NCI-H2196 (cell line): ENCODE data around the gene ATP6V0A1.
"Not testable (repeated sequence)": the region's sequence is repeated elsewhere in the genome, so short reads cannot be mapped to it uniquely, and the experiment has no call there.

Source experiments
- DNase-seq: peaks from one replicate; lab custom pipeline; 2025; ENCODE audit not compliant: unreplicated experiment; lab: John Stamatoyannopoulos, UW

Gene ATP6V0A1

DNA sequence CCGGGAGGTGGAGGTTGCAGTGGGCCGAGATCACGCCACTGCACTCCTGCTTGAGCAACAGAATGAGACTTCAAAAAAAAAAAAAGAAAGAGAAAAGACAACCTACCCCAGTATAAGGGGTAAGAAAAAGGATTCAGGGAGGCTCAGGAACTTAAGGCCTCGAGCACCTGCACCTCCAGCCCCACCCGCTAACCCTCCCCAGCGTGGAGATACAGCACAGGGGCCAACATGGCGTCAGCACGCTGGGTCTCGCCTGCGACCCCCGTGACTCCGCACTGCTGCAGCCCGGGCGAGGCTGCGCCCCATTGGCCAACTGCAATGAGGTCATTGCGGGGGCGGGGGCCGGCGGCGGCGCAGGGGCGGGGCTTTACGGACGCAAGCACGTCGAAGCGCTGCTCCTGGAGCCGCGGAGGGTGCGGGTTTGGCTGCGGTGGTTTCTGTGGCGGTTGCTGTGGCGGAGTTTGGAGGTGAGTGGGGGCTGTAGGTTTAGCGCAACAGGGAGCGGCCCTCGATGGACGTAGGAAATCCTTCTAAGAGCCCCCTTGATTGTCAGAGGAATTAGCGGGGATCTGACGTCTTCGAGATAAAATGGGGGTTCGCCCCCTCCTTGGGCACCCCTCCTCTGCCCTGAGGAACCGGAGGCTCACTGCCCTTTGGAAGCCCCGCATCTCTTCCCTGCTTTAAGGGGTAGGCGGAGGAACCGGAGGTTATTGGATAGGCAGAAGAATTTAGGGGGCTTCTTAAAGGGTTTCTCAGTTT, at the start of gene ATP6V0A1:
TSS of gene ATP6V0A1 (plus strand) at position 382 of the 759 bp plus-strand sequence. CDS start 2,017 bp downstream, outside the sequence.
- peak; percentile 80 for DNase-seq

DNA sequence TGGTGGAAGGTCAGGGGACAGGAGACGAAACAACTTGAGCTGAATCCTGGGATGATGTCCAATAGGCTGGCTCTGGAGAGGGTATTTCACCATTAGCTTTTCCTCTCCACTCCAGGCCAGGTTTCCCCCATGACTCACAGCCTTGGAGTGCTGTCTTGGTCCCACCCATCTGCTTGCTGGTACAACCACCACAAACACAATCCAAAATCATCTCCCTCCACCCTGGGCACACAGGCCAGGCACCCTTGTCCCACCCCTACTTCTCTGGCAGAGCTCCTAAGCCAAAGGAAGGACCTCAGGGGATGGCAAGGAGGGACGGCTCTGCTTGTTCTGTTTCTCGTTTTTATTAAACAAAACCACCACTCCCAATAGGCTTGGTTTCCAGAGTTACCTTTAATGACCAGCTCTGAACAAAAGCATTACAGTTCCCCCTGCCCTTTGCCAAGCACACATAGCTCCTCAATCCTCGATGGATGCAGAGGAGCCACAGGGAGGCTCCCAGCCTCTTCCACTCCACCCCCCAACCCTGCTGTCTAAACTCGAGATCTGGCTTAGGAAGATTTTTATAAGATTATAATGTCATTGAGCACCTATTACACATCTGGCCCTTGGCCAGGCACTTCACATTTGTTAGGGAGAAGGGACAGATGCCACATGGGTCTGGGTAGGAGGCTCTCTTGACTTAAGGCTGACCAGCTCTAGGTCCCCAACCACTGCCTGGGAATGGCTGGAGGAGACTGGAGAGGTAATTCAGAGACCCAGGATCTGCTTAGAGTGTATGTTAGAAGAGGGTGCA, 49.0 kb upstream of the ATP6V0A1 start:
- no peak for DNase-seq

DNA sequence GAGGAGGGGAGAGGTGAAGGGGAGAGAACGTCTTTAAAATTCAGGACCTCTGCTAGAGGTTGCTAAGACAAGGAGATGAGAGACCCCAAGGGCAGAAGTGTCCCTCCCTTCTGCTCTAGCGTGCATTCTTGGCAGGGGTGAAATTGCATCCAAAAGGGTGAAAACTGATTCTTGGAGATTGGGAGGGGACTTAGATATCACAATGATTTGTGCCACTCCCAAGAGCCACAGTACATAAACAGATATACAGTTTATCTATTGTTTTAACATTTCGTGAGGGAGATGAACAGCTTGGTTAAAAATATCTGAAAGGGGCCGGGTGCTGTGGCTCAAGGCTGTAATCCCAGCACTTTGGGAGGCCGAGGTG, 48.4 kb upstream of the ATP6V0A1 start:
- DNase-seq, result no peak

DNA sequence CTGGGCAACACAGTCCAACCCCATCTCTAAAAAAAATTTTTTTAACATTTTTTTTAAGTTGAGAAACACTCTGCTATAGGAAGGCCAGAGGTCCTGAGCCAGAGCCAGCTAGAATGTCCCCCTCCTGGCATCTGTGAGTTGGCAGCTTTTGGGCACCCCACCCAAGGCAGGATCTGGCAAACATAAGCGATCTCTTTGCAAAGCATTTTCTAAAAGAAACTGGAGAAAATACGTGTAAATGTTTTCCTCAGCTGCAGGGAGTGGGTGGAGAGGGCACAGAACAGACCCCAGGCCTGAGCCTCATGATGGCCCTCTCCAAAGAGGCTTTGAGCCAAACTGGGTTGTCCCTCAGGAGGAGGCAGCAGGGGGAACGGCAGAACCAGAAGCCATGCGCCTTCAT, 47.3 kb upstream of the ATP6V0A1 start:
- no peak for DNase-seq

DNA sequence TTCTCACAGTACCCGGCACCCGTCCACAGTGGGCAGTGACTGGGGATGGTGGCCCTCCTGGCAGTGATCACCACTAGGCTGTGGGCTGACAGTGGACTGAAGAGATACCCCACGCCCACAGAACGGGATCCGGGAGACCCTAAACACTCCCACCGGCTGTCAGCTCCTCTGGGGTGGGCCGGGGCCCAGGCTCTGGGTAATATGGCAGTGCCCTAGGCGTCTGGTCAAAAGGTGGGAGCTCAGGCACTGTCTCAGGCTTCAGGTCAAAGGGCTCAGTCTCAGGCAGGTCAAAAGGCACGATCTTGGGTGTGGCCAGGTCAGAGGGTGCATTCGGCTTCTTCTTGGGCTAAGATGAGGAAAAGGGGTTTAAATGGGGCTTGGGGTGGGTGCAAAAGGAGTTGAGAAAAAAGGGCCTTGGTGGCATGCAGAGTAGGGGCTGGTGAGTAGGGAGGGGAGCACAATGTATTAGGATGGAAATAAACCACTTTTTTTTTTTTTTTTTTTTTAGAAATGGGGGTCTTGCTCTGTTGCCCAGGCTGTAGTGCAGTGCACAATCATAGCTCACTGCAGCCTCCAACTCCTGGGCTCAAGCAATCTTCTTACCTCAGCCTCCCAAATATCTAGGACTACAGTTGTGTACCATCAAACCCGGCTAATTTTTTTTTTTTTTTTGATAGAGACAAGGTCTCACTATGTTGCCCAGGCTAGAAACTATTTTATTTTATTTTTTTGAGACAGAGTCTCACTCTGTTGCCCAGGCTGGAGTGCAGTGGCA, 46.6 kb upstream of the ATP6V0A1 start:
- DNase-seq, result no peak

DNA sequence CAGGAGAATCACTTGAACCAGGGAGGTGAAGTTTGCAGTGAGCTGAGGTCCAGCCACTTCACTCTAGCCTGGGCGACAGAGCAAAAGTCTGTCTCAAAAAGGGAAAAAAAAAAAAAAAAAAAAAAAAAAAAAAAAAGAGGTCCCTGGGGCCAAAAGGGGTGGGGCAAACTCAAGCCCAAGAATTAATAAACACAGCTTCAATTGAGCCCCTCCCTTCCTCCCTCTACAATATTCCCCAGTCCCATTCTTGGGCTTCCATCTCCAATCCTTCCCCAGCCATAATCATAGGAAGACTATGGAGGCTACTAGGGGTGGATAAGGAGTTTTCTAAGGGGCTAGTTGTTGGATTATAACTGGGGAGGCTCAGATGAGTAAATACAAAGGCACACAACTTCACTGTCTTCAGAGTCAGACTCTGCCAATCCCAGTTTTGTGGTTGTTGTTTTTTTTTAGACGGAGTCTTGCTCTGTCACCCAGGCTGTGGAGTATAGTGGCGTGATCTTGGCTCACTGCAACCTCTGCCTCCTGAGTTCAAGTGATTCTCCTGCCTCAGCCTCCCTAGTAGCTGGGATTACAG, 45.1 kb upstream of the ATP6V0A1 start:
- DNase-seq, result no peak

DNA sequence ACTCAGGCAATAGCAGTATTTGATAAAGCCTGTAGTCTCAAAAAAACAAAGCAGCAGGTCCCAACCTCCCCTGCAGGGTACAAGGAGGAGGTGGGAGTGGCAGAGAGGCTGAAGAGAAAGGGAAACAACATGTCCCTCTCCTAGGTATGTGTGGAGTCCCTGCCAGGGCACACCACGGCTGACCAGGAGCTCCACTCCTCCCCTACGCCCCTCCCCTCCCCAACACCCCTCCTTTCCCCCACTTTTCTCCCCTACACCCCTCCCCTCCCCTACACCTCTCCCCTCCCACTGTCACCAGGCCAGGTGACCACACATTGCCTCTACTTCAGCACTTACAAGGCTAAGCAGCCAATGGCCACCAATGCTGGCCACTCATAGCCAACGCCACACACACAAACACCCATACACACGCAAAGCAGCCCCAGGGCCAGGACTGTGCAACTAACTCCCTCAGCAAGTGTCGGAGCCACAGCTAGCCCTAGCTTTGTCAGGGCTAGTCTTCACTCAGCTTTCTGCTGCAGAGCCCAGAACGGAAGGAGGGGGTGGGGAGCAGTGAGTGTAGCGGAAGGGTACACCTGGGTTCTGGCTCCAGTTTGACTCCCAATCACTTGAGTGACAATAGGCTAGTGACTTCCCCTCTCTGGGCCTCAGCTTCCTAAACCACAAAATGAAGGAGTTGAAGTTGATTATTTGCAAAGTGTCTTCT, 43.8 kb upstream of the ATP6V0A1 start:
- DNase-seq, result no peak

DNA sequence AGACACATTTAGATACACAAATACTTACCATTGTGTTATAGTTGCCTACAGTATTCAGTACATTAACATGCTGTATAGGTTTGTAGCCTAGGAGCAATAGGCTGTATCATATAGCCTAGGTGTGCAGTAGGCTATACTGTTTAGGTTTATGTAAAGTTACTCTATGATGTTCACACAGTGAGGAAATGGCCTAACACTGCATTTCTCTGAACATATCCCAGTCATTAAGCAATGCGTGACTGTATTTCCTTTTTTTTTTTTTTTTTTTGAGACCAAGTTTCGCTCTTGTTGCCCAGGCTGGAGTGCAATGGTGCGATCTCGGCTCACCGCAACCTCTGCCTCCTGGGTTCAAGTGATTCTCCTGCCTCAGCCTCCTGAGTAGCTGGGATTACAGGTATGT, 40.7 kb upstream of the ATP6V0A1 start:
- DNase-seq, result not testable (repeated sequence)

DNA sequence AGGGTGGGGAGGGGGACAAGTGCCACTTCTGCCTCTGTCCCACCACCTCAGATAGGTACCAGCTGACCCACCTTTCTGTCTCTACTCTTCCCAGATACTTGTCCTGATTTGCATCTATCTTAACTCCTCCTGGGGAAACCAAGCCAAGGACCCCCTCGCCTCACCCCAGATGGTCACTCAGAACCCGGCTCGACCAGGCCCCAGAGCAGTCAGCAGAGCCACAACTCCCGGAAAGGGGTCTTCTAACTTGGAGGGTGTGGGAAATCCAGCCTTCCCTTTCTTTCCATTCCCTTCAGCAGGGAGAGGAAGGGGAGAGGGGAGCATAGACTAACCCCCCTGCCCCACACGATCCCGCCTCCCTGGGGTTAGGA, 37.6 kb upstream of the ATP6V0A1 start:
- DNase-seq, result no peak

DNA sequence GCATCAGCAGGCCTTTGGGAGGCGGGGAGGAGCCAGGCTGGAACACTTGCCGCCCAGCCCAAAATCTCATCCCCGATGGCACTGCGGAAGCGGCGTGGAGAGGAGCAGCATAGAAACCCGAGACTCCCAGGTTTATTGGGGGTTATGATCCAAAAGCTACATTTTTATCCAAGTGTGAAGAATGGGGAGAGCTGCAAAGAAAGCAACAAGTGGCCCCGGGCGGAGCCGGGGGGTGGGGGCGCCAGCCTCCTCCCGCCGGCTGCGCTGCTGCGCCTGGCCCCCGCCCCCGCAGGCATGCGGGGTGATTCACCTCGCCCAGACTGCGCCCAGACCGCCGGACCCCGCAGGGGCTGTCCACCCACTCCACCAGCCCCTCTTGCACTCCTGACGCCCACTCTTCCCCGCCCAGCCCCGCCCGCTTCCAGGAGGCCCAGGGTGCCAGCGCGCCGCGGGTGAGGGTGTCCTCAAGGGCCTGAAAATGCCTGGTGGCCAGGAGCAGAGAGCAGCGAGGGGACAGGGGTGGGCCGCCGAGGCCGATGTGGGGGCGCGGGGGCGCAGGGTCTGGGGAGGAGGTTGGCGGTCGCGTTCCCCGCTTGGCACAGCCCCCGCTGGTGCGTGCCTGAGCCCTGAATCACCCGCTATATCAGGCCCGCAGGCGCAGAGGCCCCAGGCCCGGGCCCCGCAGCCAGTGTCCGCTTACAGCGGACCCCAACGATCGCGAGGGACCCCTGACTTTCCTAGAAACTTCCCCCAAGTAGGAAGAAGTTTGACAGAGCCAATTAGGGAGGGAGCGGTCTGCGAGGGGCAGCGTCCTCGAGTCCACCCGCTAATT, 37.0 kb upstream of the ATP6V0A1 start:
- no peak for DNase-seq

DNA sequence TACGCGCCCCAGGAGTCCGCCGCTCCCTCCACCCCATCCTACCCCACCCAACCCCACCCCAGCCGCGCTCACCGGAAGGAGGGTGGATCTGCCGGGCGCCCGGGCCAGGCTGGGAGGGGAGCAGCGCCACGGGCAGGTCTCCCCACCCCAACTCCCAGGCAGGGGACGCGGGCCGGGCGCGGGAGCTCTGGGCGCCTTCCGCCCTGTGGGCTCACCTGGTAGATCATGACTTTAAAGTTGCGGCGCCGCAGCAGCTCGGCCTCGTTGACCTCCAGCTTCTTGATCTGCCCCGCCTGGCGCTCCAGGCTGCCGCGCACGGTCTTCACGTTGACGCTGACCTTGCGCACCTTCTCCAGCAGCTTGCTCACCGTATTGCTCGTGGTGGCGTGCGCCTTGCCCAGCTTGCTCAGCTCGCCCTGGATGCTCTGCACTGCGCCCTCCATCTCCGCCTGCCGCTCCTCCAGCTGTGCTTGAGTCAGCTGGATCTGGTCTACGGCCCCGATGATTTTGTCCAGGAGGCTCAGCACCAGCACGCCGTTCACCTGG, 36.2 kb upstream of the ATP6V0A1 start:
- DNase-seq, result peak; percentile 15

DNA sequence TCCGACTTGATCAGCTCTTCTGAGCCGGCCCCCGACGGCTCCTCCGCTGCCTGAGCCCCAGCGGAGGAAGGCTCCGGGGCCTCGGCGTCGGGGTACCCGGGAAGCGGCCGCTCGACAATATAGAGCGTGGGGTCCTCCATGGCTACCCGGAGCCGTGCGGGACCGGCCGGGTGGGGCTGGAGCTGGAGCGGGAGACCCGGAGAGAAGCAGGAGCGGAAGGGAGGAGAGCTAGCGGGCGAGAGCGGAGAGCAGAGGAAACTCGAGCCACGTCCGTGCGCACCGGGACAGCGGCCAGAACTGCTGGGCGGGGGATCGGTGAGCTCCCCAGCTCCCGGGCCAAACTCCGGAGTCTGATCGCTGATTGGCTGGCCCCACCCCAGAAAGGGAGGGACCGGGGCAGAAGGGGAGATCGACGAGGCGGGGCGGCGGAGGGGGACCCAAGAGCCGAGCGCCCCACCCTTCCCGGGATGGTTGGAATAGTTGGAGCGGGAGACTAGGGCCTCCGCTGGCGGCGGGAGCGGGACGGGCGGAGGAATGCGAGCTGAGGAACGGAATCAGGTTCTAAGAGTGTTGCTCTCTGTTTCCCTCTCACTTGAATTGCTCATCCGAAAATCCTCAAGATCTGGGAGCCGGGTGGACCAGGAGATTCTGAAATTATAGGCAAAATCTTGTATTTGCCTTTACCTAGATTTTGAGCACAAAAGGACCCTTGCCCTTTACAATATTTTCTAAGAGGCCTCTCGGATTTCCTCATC, 35.5 kb upstream of the ATP6V0A1 start, which contains the start of gene CAVIN1:
TSS of gene CAVIN1 (minus strand) at position 299 of the 755 bp plus-strand sequence. CDS start at position 140, 159 bp downstream.
- peak; percentile 70 for DNase-seq

DNA sequence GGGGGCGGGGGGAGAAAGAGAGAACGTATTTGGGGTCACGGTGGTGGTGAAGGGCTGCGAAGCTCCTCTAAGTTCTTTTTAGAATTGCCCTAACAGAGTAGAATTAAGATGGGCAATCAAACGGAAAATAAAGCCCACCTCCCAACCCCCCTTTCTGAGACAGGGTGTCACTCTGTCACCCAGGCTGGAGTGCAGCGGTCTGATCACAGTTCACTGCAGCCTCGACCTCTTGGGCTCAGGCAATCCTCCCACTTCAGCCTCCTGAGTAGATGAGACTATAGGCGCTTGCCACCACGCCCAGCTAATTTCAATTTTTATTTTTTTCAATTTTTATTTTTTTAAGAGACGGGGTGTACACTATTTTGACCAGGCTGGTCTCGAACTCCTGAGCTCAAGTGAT, 34.9 kb upstream of the ATP6V0A1 start:
- no peak for DNase-seq

DNA sequence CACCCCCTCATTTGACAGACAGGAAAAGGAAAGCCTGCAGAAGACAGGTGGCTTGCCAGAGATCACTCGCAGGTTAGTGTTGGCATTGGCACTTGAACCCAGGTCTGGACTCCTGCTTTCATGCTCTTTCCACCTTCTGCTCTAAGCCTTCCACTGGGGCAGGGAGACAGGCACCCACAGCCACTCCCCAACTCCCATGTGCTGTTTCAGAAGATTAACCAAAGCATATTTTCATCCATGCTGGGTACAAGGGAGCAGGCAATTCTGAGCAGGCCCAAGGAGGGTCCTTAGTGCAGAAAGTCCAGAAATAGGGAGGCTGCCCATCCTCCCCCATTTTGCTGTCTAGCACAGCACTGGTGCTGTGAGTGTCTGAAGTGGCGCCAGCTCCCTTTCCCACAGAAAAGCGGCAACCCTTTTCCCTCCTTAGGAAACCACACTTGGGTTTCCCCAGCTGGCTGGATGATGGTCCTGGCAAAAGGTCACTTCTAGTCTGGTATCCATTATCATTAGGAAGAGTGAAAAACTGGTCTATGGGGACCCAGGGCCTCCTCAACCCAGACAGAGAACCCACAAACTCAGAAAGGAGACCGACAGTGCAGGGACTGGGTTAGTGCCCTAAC, 33.6 kb upstream of the ATP6V0A1 start:
- DNase-seq, result no peak

DNA sequence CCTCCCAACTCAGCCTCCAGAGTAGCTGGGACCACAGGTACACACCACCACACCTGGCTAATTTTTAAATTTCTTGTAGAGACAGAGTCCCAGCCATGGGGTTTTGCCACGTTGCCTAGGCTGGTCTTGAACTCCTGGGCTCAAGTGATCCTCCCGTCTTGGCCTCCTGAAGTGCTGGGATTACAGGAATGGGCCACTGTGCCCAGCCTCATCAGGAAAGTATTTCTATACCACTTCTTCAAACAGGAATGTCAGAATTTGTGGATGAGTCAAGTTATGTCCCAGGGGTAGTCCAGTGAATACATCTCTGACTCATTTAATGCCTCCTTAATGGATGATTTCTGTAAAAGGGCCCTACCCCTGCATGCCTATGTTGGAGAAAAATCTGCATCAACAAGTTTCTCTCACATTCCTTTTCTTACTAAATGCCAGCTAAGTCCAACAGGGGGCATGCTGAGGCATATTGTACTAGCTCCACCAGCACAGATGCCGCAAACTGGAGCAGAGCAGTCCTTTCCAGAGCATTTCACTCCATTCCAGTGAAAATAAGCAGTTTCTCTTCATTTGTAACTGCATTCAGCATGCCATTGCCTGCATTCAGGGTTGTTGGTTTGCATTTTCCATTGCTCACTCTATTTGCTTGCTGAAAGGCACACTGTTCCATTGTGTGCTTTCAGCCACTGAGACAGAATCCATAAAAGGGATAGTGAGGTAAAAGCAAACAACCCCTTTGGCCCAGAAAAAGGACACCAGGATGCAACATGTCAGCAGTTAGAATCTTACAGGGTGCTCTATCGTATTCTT, 30.3 kb upstream of the ATP6V0A1 start:
- DNase-seq, result peak; percentile 20

DNA sequence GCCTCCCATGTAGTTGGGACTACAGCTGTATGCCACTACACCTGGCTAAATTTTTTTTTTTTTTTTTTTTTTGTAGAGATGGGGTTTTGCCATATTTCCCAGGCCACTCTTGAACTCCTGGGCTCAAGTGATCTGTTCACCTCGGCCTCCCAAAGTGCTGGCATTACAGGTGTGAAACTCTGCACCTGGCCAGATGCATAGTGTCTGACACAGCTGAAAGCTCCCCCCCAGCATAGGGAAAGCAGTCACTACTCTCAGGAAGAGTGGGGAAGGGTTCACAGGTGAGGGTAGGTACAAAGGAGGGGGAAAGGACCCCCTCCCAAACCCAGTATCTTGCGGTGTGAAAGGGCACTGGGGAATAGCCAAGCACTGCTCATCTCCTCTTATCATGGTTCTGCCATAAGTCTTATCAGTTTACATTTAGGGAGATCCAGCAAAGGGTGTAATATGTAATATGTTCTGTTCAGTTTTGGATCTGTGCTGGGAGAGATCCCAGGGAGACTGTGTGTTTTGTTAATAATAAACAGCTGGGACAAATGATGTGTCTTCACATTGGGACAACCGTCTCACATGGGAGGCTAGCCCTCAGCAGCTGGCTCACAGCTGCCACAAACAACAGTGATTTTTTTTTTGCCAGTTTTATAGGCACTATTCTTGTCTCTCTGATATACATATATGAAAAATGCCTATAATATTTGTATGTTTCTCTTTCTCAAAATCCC, 28.8 kb upstream of the ATP6V0A1 start:
- no peak for DNase-seq

DNA sequence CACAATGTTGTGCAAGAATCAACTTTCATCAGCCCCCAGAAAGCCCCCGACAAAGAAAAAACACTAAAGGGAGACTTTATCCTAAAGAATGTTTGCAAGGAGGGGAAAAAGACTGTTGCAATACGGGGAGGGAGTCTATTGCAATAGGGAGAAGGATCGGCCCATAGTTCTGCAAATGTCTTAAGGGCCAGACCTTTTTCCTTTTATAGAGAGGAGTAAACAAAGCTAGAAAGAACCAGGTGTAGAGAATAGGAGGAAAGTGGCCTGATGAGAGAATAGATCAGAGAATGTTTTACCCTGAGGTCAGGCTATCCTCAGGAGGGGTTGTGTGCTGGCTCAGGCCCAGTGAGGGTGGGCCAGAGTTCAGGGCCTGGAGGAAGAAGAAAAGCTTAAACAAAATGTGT, 26.9 kb upstream of the ATP6V0A1 start:
- DNase-seq, result no peak
